Body of pancreas (tissue), 4 donors: Measurements from ENCODE around the gene CLEC1A.
A peak's percentile ranks its signal among the peaks of the same experiment; 100 is the strongest.

ENCODE experiments used
- CTCF ChIP-seq, 7 experiments: fragments of 450-650 bp in 4 of 7; fragments of 200-600 bp in 3 of 7; sonication (generic) in 3 of 7; IDR thresholded peaks; one replicate each; pipeline ENCODE4 v1.5.1; 2016 to 2019; ENCODE audit warnings: antibody characterized with exemption in 7 of 7
- POLR2A ChIP-seq, 3 donors: fragments of 450-650 bp; IDR thresholded peaks; one replicate each; pipeline ENCODE4 v1.6.1; 2016; ENCODE audit warnings: antibody characterized with exemption in 3 of 3, mild to moderate bottlenecking in 2 of 3

DNA sequence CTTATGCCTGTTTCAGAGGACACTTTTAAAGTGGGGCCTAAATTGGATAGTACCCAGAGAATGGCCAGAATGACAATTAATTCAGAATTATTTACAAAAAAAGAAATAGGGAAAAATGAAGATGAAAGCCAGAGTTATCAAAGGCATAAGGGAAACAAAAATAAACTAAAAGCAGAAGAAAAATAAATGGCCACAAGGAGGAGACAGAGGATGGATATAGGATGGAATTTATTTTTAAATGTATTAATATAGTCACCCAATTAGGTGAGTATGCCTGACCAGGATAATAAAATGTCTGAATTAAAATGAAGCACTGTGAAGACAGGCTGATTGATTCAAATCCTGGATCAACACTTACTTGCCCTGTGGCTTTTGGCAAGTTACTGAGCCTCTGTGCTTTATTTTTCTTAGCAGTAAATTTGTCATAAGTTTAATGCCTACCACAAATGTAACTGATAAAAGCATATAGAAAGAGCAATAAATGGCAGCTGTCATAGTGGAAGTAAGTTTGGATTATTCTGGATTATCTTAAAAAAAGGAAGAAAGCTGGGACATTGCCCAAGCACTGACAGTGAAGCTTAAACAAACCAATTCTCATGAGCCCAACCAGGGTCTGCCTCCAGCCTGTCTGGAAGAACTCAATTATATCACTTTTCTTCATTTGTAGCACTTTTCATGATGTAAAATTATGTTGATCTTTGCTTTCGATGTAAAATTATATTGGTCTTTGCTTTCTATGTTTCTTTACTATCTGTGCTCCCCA lies 64.8 kb downstream of the CLEC1A start:
- TF ChIP-seq CTCF (IDR thresholded peaks at IDR 0.05) (peak in 4 of 7 experiments; percentile 14 to 51 (median 28)), POLR2A (IDR thresholded peaks at IDR 0.05) (no peak)
